K562 (cell line): ENCODE data around the gene GALT. TPM values are rescaled to one million over a fixed set of nuclear protein-coding genes. Genes with fewer than 3 reads are reported as not detected.

Experiments used
- PHF8 ChIP-seq: fragments of 200-600 bp; sonication (generic); IDR thresholded peaks from 2 replicates; pipeline ENCODE4 v1.6.1; 2012; ENCODE audit warnings: mixed run types, mild to moderate bottlenecking, inconsistent platforms, low read length, moderate library complexity, borderline replicate concordance
- polyA plus RNA-seq, 8 experiments: library from polyadenylated mRNA; depleted of rRNA in 4 of 8; stranded (reverse) in 5 of 8; unstranded in 3 of 8; fragments of >200 nt; fragmentation: Nextera tagmentation in 2 of 8; fragmentation: Illumina TruSeq in 1 of 8; extraction: Ambion mirVana in 2 of 8; extraction: Trizol in 1 of 8; gene quantifications; 2 replicates each; pipeline versions ENCODE4 v1.2.1 to v1.2.3, GENCODE V29; 2011 to 2014; ENCODE audit warnings: inconsistent platforms in 1 of 8, missing spikeins in 1 of 8
- total RNA-seq, 7 experiments: library from RNA; depleted of rRNA in 6 of 7; stranded (reverse); fragments of >200 nt in 6 of 7; fragmentation: Illumina TruSeq in 2 of 7; extraction: Trizol in 2 of 7; gene quantifications; 2 replicates each; pipeline versions ENCODE4 v1.2.1 to v1.2.3, GENCODE V29; 2011 to 2021; ENCODE audit warnings: low replicate concordance in 1 of 7
- TF ChIP-seq, protein P1 (sequence below), 2 experiments: fragments of 450-650 bp; formaldehyde crosslinking in 1 of 2; IDR thresholded peaks; 2 replicates each; pipeline versions ENCODE4 v1.4.0 to v1.6.1; 2014 to 2020; ENCODE audit warnings: mild to moderate bottlenecking in 2 of 2, borderline replicate concordance in 1 of 2, low read depth in 1 of 2

The GALT gene
- total and polyA plus RNA-seq, 9 of the 15 experiments (the other 6 are each of a cell fraction or from before 2014, with no cell fraction given), result 7.3 to 29.2 (median 15.6) TPM

DNA sequence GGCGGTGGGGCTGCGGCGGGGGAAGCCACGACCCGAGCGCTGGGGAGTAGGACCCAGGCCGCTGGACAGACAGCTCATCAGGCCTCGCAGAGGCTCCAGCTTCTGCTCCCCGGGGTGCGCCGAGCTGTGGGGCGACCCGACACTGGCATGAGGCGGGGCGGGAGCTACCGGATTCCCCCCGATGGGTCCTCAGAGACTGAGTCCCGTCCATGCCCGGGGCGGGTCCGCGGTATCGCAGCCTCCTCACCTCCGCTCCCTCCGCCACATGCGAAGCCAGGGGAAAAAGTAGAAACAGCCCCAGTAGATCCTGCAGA lies 18.5 kb downstream of the GALT start (continued):
- TF ChIP-seq, protein P1, sequence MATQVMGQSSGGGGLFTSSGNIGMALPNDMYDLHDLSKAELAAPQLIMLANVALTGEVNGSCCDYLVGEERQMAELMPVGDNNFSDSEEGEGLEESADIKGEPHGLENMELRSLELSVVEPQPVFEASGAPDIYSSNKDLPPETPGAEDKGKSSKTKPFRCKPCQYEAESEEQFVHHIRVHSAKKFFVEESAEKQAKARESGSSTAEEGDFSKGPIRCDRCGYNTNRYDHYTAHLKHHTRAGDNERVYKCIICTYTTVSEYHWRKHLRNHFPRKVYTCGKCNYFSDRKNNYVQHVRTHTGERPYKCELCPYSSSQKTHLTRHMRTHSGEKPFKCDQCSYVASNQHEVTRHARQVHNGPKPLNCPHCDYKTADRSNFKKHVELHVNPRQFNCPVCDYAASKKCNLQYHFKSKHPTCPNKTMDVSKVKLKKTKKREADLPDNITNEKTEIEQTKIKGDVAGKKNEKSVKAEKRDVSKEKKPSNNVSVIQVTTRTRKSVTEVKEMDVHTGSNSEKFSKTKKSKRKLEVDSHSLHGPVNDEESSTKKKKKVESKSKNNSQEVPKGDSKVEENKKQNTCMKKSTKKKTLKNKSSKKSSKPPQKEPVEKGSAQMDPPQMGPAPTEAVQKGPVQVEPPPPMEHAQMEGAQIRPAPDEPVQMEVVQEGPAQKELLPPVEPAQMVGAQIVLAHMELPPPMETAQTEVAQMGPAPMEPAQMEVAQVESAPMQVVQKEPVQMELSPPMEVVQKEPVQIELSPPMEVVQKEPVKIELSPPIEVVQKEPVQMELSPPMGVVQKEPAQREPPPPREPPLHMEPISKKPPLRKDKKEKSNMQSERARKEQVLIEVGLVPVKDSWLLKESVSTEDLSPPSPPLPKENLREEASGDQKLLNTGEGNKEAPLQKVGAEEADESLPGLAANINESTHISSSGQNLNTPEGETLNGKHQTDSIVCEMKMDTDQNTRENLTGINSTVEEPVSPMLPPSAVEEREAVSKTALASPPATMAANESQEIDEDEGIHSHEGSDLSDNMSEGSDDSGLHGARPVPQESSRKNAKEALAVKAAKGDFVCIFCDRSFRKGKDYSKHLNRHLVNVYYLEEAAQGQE (IDR thresholded peaks at IDR 0.05; ENCODE audit: borderline replicate concordance), result no peak
- TF ChIP-seq, protein P1 (CRISPR knock-in tag; IDR thresholded peaks at IDR 0.05; ENCODE audit: low read depth), result peak; percentile 72; the same call in 1 of the 2 replicates
- peak; percentile 40; the same call in 1 of the 2 replicates for TF ChIP-seq PHF8
- TF ChIP-seq, all 486 proteins: peak for 5
